Measurements from ENCODE around the gene TAS2R41. TPM values are rescaled to one million over a fixed set of nuclear protein-coding genes. Genes with fewer than 3 reads are reported as not detected.

TAS2R41 gene, protein sequence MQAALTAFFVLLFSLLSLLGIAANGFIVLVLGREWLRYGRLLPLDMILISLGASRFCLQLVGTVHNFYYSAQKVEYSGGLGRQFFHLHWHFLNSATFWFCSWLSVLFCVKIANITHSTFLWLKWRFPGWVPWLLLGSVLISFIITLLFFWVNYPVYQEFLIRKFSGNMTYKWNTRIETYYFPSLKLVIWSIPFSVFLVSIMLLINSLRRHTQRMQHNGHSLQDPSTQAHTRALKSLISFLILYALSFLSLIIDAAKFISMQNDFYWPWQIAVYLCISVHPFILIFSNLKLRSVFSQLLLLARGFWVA
- total RNA-seq, result not detected in 2 replicates

DNA sequence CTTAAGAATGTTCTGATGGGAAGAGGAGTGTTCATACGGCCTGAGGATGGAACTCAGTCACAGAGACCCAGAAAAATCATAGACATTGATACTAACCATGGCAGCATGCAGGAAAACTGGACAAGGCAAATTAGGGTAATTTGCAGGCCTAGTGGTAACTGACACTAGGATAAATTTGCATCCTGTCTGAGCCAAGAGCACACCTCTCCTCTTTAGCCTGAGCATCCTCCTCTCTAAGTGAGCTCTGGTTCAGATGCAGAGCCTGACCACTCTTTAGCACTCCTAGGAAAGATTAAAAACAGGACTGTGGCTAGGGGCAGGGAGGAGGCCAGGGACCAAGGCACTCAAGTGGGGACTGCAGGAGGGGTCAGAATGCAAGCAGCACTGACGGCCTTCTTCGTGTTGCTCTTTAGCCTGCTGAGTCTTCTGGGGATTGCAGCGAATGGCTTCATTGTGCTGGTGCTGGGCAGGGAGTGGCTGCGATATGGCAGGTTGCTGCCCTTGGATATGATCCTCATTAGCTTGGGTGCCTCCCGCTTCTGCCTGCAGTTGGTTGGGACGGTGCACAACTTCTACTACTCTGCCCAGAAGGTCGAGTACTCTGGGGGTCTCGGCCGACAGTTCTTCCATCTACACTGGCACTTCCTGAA, at the start of gene TAS2R41:
TSS of gene TAS2R41 (plus strand) at position 373 of the 650 bp plus-strand sequence. CDS start at position 373, 0 bp downstream.
- DNase-seq (ENCODE audit: low read depth, low spot score), result no peak

DNA sequence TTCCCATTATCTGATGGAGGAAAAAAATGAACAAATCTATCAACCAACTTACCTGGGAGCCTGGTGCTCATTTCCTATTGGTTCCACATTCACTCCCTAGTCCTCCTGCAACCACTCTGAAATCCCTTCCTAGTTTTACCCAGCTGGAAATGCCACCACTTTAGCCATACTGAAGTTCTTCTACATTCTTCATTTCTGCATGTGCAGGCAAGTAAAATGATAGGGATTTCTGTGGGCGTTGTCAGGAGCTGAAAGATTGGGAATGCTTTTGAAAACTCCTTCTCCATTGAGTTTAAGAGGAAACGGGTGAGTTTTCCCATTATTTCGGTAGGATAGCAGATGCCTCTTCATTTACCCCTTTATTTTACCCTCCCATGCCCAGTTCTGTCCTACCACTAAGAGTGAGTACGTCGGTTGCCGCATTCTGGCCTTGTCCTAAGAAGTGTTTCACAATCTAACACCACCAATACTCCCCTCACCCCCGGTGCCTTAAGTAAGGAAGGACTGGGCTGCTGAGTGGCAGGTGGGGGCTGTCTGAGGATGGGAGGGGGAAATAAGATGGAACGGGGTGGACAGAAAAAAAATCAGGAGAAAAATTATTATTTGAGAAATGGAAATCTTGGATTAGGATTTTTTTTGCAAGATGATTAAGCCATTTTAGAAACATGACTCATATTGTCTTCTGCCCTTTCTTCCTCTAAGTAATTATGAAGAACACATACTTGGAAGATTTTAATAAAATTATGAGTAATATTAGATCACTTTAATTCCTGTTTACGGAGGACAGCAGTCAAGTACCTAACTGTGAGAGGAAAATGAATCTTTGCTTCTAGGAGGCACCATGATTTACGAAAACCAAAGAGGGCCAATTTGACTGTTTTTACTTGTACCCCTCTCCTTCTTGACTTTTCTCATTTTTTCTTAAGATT, 47.6 kb upstream of the TAS2R41 start:
- no peak for DNase-seq (ENCODE audit: low read depth, low spot score)

DNA sequence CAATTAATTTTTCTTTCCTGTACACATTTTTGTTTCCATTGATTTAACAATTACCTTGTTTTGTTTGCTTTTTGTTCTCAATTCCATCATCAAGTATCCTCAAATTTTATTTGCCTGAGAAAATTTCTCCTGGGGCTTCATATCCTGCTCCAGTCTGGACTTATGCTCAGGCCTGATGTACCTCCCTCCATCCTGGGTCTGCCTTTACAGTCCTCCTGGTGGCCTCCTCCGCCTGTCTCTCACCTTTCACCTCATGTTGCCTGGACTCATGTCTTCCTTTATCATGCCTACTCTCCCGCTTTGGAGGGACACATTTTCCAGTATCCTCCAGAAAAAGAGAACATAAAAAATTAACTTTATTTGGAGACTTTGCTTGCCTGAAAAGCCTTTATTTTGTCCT, 46.6 kb upstream of the TAS2R41 start:
- no peak for DNase-seq (ENCODE audit: low read depth, low spot score)

DNA sequence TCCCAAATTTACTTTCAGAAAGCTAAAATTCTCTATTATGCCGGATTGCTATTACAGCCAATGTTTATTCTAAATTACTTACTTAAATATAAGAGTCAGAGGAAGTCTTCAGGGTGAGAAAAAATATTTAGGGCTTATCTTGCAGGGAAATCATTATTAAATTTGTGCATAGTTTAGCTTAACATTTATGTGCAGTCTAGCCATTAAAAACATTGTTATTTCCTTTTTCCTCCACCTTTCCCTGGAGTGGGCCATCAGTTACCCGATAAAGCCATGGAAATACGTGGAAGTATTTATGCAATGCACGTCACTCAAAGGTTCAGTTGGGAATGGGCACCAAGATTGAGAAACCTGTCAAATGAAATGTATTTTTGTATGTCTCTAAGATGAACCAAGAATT, 43.9 kb upstream of the TAS2R41 start:
- no peak for DNase-seq (ENCODE audit: low read depth, low spot score)

GRCh38 chr7:143434660-143435059, 43.0 kb upstream of the TAS2R41 start:
- DNase-seq (ENCODE audit: low read depth, low spot score), result no peak

DNA sequence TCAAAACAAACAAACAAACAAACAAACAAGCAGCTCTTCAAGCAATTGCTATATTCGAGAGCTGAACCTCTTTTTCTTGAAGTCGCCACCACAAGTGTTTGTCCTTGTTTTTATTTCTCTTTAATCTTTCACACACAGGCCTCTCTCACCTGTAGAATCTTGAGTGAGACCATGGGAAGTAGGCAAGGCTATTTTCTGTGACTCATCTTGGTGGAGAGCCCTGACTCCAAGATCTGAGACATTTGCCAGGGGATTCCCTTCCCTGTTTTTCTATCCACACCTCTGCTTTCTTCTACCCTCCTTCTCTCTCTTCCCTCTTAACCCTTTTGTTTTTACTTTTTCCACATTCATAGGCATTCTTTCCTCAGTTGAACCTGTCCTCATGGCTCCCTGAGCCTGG, 42.4 kb upstream of the TAS2R41 start:
- no peak for DNase-seq (ENCODE audit: low read depth, low spot score)

DNA sequence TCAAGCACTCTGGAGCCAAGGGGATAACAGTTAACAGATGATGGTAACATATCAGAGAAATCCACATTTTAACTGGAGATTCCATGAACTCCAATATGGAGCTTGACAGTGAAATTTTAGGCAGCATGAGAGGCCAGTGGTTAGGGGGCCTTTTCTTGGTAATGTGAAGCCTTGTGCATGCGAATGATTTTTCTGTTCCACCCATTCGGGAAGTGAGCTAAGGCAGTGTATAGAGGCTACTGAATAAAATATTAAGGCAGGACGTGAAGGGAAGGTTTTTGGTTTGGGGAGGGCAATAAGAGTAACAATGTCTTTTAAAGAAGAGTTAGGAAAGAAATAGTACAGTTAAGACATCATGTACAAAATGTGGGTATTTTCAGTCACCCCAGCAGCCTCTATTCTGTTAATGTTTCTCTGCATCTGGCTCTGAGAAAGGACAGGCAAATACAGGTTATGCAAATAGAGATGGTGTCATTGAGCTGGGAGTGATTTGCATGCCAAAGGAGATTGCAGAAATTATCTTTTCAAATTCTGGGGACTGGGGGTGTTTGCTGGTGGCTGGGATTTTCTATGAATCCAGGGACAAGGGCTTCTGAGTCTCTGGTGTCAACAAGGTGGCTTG, 41.2 kb upstream of the TAS2R41 start:
- no peak for DNase-seq (ENCODE audit: low read depth, low spot score)

GRCh38 chr7:143437578-143437977, 40.1 kb upstream of the TAS2R41 start:
- DNase-seq (ENCODE audit: low read depth, low spot score), result no peak

- no peak for DNase-seq (ENCODE audit: low read depth, low spot score)
These were observed 37.8 kb upstream of the TAS2R41 start for GRCh38 chr7:143439866-143440265.

DNA sequence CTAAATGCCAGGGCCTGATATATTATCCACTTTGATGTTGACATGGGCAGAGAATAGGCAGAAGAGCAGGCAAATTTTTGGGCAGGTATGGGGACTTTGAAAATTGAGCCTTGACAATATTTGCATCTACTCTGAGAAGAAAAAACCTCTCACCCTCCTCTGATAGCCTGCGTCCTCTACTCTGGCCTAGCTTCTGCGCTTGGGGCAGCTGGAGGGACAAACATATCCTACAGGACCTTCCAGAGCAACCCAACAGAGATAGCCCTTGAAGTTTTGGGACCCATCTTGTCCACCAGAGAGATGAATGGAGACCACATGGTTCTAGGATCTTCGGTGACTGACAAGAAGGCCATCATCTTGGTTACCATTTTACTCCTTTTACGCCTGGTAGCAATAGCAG, 34.5 kb upstream of the TAS2R41 start, which contains the start of gene TAS2R60:
TSS of gene TAS2R60 (plus strand) at position 301 of the 400 bp plus-strand sequence. CDS start at position 301, 0 bp downstream.
- no peak for DNase-seq (ENCODE audit: low read depth, low spot score)

- DNase-seq (ENCODE audit: low read depth, low spot score), result no peak
These were observed 33.5 kb upstream of the TAS2R41 start for GRCh38 chr7:143444063-143444782.

GRCh38 chr7:143444785-143445184, 32.9 kb upstream of the TAS2R41 start:
- no peak for DNase-seq (ENCODE audit: low read depth, low spot score)

- no peak for DNase-seq (ENCODE audit: low read depth, low spot score)
These were observed 30.2 kb upstream of the TAS2R41 start for GRCh38 chr7:143447466-143447865.

DNA sequence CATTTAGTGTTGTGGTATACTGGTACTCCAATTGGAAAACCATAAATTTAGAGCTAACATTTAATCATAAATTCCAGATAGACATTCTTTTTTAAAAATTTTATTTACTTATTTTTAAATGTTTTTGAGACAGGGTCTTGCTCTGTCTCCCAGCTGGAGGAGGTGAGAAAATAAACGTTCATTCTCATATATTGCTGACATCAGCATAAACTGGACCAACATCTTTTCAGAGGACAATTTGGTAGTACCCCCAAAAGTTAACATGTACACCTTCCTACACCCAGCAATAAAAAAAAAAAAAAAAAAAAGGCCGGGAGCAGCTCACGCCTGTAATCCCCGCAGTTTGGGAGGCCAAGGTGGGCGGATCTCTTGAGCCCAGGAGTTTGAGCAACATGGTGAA, 29.2 kb upstream of the TAS2R41 start:
- DNase-seq (ENCODE audit: low read depth, low spot score), result no peak

DNA sequence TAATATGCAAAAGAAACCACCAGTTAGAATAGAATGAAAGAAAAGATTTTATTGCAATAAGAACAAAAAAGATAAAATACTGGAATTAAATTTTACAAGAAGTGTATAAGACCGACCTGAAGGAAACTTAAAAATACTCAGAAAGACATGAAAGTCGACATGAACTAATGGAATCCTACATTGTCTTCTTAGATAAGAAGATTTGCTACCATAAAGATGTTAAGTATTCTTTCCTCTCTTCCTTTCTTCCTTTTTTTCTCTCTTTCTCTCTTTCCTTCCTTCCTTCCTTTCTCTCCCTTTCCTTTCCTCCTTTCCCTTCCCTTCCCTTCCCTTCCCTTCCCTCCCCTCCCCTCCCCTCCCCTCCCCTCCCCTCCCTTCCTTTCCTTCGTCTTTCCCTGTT, 27.9 kb upstream of the TAS2R41 start:
- no peak for DNase-seq (ENCODE audit: low read depth, low spot score)

- no peak for DNase-seq (ENCODE audit: low read depth, low spot score)
These were observed 26.6 kb upstream of the TAS2R41 start for GRCh38 chr7:143451122-143451521.

GRCh38 chr7:143451746-143452145, 25.9 kb upstream of the TAS2R41 start:
- no peak for DNase-seq (ENCODE audit: low read depth, low spot score)

DNA sequence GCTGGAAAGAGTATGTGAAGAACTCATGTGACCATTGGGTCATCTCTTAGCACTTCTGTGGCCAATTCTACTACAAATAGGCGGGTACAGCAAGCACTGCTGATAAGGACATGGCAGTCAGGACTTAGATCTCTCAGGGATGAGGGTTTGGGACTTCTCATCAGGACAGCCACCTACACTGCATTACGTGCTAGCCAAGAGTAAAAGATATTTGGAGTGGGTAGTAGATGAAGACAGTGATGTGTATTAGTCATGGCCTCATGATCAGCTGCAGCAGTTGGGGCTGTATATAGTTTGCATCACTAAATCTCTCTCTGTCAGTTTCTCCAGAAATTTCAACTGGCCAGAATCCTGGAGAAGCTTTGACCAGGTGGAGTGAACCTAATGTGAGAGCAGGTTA, 25.2 kb upstream of the TAS2R41 start:
- DNase-seq (ENCODE audit: low read depth, low spot score), result no peak

GRCh38 chr7:143454091-143454680, 23.5 kb upstream of the TAS2R41 start:
- no peak for DNase-seq (ENCODE audit: low read depth, low spot score)

DNA sequence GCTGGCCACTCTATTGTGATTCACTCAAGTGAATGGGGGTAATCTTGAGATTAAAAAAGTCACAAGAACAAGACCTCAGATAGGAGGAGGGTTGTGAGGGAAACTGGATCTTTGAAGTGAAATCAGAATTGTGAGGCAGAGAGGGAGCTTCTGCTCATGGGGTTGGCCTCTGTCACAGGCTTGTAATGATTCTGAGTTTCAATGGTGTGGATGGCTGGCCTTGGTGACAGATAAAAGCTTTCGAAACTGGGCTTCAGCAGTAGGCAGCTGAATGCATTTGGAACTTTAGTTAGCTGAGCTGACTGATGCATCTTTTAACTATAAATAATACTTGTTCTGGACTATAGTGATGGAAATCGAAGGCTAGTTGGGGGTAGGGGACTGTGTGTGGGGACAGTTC, 22.2 kb upstream of the TAS2R41 start:
- no peak for DNase-seq (ENCODE audit: low read depth, low spot score)

All from pulmonary artery endothelial cell (primary cell).